Calu3 (cell line): ENCODE data around the gene TEX22. TPM values are rescaled to one million over a fixed set of nuclear protein-coding genes. Genes with fewer than 3 reads are reported as not detected.

Source experiments
- BruUV-seq: library from RNA; stranded (reverse); fragments of 400-500 nt; replicated peaks from 2 replicates; lab custom pipeline; 2021; lab: Mats Ljungman, UMichigan
- CTCF ChIA-PET: fragments of 300-600 bp; sonication (Branson Sonifier 250); formaldehyde crosslinking; loops from one replicate; lab custom pipeline; 2022; ENCODE audit warnings: antibody characterized with exemption; lab: Charles Lee
- DNase-seq: peaks from one replicate; pipeline ENCODE4 v3.0.0; 2022
- H3K27ac Mint-ChIP-seq: one replicate; pipeline ENCODE4 v1.8.0; 2022; ENCODE audit warnings: mixed read lengths; ENCODE audit not compliant: unreplicated experiment
- H3K27me3 Mint-ChIP-seq: one replicate; pipeline ENCODE4 v1.8.0; 2022; ENCODE audit warnings: mixed read lengths; ENCODE audit not compliant: unreplicated experiment
- H3K36me3 Mint-ChIP-seq: one replicate; pipeline ENCODE4 v1.8.0; 2022; ENCODE audit warnings: mild to moderate bottlenecking, moderate library complexity, mixed read lengths; ENCODE audit not compliant: insufficient read depth, unreplicated experiment
- H3K4me1 Mint-ChIP-seq: one replicate; pipeline ENCODE4 v1.8.0; 2022; ENCODE audit warnings: mild to moderate bottlenecking, low read depth, mixed read lengths; ENCODE audit not compliant: unreplicated experiment
- H3K4me3 Mint-ChIP-seq: one replicate; pipeline ENCODE4 v1.8.0; 2022; ENCODE audit warnings: mild to moderate bottlenecking, low read depth, moderate library complexity, mixed read lengths; ENCODE audit not compliant: unreplicated experiment
- H3K9me3 Mint-ChIP-seq: one replicate; pipeline ENCODE4 v1.8.0; 2022; ENCODE audit warnings: low read depth, mixed read lengths; ENCODE audit not compliant: unreplicated experiment
- CTCF ChIP-seq: fragments of 200-600 bp; IDR thresholded peaks from one replicate; pipeline ENCODE4 v1.8.0; 2022; ENCODE audit warnings: antibody characterized with exemption; ENCODE audit not compliant: unreplicated experiment
- intact Hi-C: fragments of 100-400 bp; cut with micrococcal nuclease; formaldehyde crosslinking; loops from one replicate; pipeline ENCODE4 v1.10.0; 2022; ENCODE audit not compliant: unreplicated experiment
- total RNA-seq: library from RNA; stranded (reverse); gene quantifications from 2 replicates; pipeline ENCODE4 v1.2.3, GENCODE V29; 2022

The TEX22 gene
- total RNA-seq, 1 experiment from 2014 or later = 2.8 TPM

GRCh38 chr14:105367116-105368031 is 31.0 kb upstream of the TEX22 start:
- TF ChIP-seq CTCF = no peak
- no peak for DNase-seq
- CTCF ChIA-PET = interaction anchor here (1.3 kb wide), 1 partner anchor 123 kb away, joined by 3 read pairs; no protein-coding TSS in a partner anchor
- no TSS peak for BruUV-seq
- intact Hi-C loops = no loop called here
- Mint-ChIP-seq H3K36me3 (peaks cover 12% of the 10 kb centered on the region), H3K9me3 (no peaks in the 10 kb centered on the region), H3K4me1 (no peaks in the 10 kb centered on the region), H3K27me3 (no peaks in the 10 kb centered on the region), H3K4me3 (no peak overlapping the region), H3K27ac (no peak overlapping the region)

DNA sequence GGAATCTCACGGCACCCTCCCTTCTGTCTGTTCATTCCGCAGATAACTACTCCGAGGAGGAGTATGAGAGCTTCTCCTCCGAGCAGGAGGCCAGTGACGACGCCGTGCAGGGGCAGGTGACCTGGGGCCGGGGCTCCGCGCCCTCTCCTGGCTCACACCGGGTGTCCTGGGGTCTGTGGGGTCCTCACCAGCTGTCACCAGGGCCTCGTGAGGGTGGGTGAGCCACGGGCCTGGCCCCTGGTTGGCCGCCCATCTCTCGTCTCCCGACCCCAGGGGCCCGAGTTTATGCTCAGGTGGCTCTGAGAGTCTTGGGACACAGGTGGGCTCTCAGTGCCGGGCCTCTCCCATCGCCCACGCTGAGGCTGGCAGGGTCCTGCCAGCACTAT is 30.3 kb upstream of the TEX22 start:
- no peak overlapping the region for H3K4me3 Mint-ChIP-seq
- no TSS peak for BruUV-seq
- CTCF ChIA-PET = interaction anchor here (1.3 kb wide), 1 partner anchor 122 kb away, joined by 3 read pairs; no protein-coding TSS in a partner anchor
- no peak overlapping the region for H3K27ac Mint-ChIP-seq
- H3K4me1 Mint-ChIP-seq = no peaks in the 10 kb centered on the region
- no peaks in the 10 kb centered on the region for H3K9me3 Mint-ChIP-seq
- H3K36me3 Mint-ChIP-seq = peaks cover 12% of the 10 kb centered on the region
- intact Hi-C loops = no loop called here
- DNase-seq = no peak
- no peak for TF ChIP-seq CTCF
- no peaks in the 10 kb centered on the region for H3K27me3 Mint-ChIP-seq

DNA sequence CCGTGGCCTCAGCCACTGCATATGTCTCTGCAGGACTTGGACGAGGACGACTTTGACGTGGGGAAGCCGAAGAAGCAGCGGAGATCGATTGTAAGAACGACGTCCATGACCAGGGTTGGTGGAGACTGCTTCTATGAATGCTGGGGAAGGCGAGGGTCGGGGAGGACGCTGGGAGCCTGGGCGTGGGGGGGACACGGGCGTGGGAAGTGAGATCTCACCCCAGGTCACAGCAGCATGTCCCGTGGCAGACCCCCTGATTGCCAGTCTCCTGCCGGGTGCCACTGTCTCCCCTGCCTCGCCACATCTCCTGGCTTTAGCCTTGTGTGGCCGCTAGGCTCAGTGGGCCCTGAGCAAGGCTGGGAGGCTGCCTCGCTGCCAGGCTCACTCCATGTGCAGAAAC is 29.9 kb upstream of the TEX22 start:
- Mint-ChIP-seq H3K4me3 (no peak overlapping the region), H3K4me1 (no peaks in the 10 kb centered on the region), H3K36me3 (peaks cover 12% of the 10 kb centered on the region), H3K9me3 (no peaks in the 10 kb centered on the region), H3K27me3 (no peaks in the 10 kb centered on the region), H3K27ac (no peak overlapping the region)
- no peak for TF ChIP-seq CTCF
- no peak for DNase-seq
- CTCF ChIA-PET = interaction anchor here (0.6 to 1.3 kb wide), 2 partner anchors 121 to 422 kb away, joined by 3 read pairs; no protein-coding TSS in a partner anchor
- intact Hi-C loops = no loop called here
- BruUV-seq = no TSS peak

- Mint-ChIP-seq H3K27me3 (no peaks in the 10 kb centered on the region), H3K9me3 (no peaks in the 10 kb centered on the region), H3K4me1 (no peaks in the 10 kb centered on the region), H3K36me3 (peaks cover 12% of the 10 kb centered on the region), H3K27ac (no peak overlapping the region), H3K4me3 (no peak overlapping the region)
- no TSS peak for BruUV-seq
- no peak for DNase-seq
- no peak for TF ChIP-seq CTCF
- CTCF ChIA-PET = interaction anchor here (0.6 to 1.3 kb wide), 2 partner anchors 121 to 422 kb away, joined by 3 read pairs; no protein-coding TSS in a partner anchor
- intact Hi-C loops = no loop called here
These were observed 29.3 kb upstream of the TEX22 start for GRCh38 chr14:105368910-105369652.
